Uterus (tissue), 4 donors: Measurements from ENCODE around the gene KLHL17. TPM values are rescaled to one million over a fixed set of nuclear protein-coding genes. Genes with fewer than 3 reads are reported as not detected.

ENCODE experiments used
- DNase-seq, 2 donors: peaks; one replicate each; pipeline ENCODE4 v3.0.0-alpha.2; 2019 to 2020
- H3K27ac ChIP-seq, 2 donors: fragments of 200-600 bp; sonication (generic); 1 replicate in 1 of 2; 2 replicates in 1 of 2; pipeline ENCODE4 v1.5.1; 2016 to 2018
- H3K27me3 ChIP-seq, 2 donors: fragments of 200-600 bp; sonication (generic); one replicate each; pipeline ENCODE4 v1.5.1; 2018 to 2019; ENCODE audit warnings: control low read depth in 1 of 2
- H3K36me3 ChIP-seq, 2 donors: fragments of 200-600 bp; sonication (generic); one replicate each; pipeline ENCODE4 v1.5.1; 2019; ENCODE audit warnings: control low read depth in 1 of 2
- H3K4me1 ChIP-seq, 2 donors: fragments of 200-600 bp; sonication (generic); one replicate each; pipeline ENCODE4 v1.5.1; 2018 to 2019; ENCODE audit warnings: control low read depth in 1 of 2
- H3K4me3 ChIP-seq, 2 donors: fragments of 200-600 bp; sonication (generic); 1 replicate in 1 of 2; 2 replicates in 1 of 2; pipeline ENCODE4 v1.5.1; 2018 to 2019; ENCODE audit warnings: mild to moderate bottlenecking in 1 of 2
- H3K9me3 ChIP-seq, 2 donors: fragments of 200-600 bp; sonication (generic); one replicate each; pipeline ENCODE4 v1.5.1; 2019; ENCODE audit warnings: control low read depth in 1 of 2
- CTCF ChIP-seq, 4 experiments: fragments of 200-600 bp in 2 of 4; fragments of 450-650 bp in 2 of 4; sonication (generic) in 2 of 4; IDR thresholded peaks; one replicate each; pipeline ENCODE4 v1.5.1; 2016 to 2019; ENCODE audit warnings: antibody characterized with exemption in 4 of 4, mild to moderate bottlenecking in 2 of 4, moderate library complexity in 1 of 4
- POLR2A ChIP-seq, 2 donors: fragments of 450-650 bp; IDR thresholded peaks; one replicate each; pipeline ENCODE4 v1.6.1; 2016; ENCODE audit warnings: antibody characterized with exemption in 2 of 2, mild to moderate bottlenecking in 1 of 2, moderate library complexity in 1 of 2
- intact Hi-C: fragments of 100-400 bp; cut with DNase I; formaldehyde crosslinking; loops from one replicate; pipeline ENCODE4 v1.15.1; 2023; ENCODE audit warnings: low total_unique reads
- small RNA-seq: library from RNA; depleted of rRNA; stranded (forward); fragments of <200 nt; gene quantifications from one replicate; pipeline ENCODE3, GENCODE V24; 2016
- total RNA-seq, 4 donors: library from RNA; depleted of rRNA in 3 of 4; stranded (reverse); fragments of >200 nt in 3 of 4; gene quantifications; one replicate each; pipeline versions ENCODE4 v1.1.0 to v1.2.4, GENCODE V29; 2014 to 2023
- donor health status: DM: yes; HTN: yes; CAD: no.

The KLHL17 gene
- total RNA-seq, 4 donors from 2014 or later: 1.8 to 15.3 (median 9.6) TPM

- H3K4me1 ChIP-seq: no peaks in the 10 kb centered on the region
- peak within 1 kb of the TSS; percentile 54 to 58 for H3K4me3 ChIP-seq
- peak; percentile 76 to 98 for TF ChIP-seq POLR2A (IDR thresholded peaks at IDR 0.05)
- peak in 1 of 4 experiments; percentile 32 for TF ChIP-seq CTCF (IDR thresholded peaks at IDR 0.05)
- H3K27me3 ChIP-seq: no peaks in the 10 kb centered on the region
- peak within 1 kb of the TSS; percentile 81 to 89 for H3K27ac ChIP-seq
- no peaks in the 10 kb centered on the region for H3K9me3 ChIP-seq
- no peaks in the 10 kb centered on the region for H3K36me3 ChIP-seq
- peak; percentile 91 for DNase-seq
- intact Hi-C loops: no loop called here
These were observed 52.9 kb downstream of the KLHL17 start, which contains the start of gene ISG15 for GRCh38 chr1:1013105-1013921. Gene ISG15 (plus strand): TSS chr1:1013497. CDS start chr1:1013574, 77 bp downstream.

DNA sequence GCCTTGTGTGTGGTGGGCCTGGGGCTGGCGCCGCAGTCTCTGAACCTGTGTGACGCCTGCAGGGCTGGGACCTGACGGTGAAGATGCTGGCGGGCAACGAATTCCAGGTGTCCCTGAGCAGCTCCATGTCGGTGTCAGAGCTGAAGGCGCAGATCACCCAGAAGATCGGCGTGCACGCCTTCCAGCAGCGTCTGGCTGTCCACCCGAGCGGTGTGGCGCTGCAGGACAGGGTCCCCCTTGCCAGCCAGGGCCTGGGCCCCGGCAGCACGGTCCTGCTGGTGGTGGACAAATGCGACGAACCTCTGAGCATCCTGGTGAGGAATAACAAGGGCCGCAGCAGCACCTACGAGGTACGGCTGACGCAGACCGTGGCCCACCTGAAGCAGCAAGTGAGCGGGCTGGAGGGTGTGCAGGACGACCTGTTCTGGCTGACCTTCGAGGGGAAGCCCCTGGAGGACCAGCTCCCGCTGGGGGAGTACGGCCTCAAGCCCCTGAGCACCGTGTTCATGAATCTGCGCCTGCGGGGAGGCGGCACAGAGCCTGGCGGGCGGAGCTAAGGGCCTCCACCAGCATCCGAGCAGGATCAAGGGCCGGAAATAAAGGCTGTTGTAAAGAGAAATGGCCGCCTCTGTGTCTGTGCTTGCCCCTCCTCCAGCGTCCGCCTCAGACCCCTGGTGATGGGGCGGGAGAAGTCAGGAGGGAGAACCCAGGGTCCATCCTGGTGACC lies 53.7 kb downstream of the KLHL17 start:
- Histone ChIP-seq H3K27me3 (no peaks in the 10 kb centered on the region), H3K27ac (peak overlapping the region; percentile 81 to 89), H3K36me3 (no peaks in the 10 kb centered on the region), H3K4me1 (no peaks in the 10 kb centered on the region), H3K4me3 (peak overlapping the region; percentile 54 to 58), H3K9me3 (no peaks in the 10 kb centered on the region)
- TF ChIP-seq CTCF (IDR thresholded peaks at IDR 0.05) (no peak), POLR2A (IDR thresholded peaks at IDR 0.05) (no peak)
- intact Hi-C loops: no loop called here
- no peak for DNase-seq

- no peak for DNase-seq
- no peak overlapping the region for H3K4me3 ChIP-seq
- no peaks in the 10 kb centered on the region for H3K36me3 ChIP-seq
- peaks cover 0 to under 1% of the 10 kb centered on the region in 2 donors for H3K4me1 ChIP-seq
- peak overlapping the region in 1 of 2 donors; percentile 89 for H3K27ac ChIP-seq
- intact Hi-C loops: no loop called here
- peak in 2 of 4 experiments; percentile 8 to 34 for TF ChIP-seq CTCF (IDR thresholded peaks at IDR 0.05)
- no peak for TF ChIP-seq POLR2A (IDR thresholded peaks at IDR 0.05)
- H3K27me3 ChIP-seq: no peaks in the 10 kb centered on the region
- no peaks in the 10 kb centered on the region for H3K9me3 ChIP-seq
These were observed 54.7 kb downstream of the KLHL17 start for GRCh38 chr1:1014799-1015681.

Small RNAs within 50 kb of the gene (small RNA-seq; reads per million reads assigned to genes)
- not detected for gene AL645608.3
- gene AL645608.4: not detected

Other genes starting within 250 kb of the KLHL17 start
- 10 to 100 TPM in 2 of 4 donors, 1 to 10 TPM in 2; 1.0 to 40.7 (median 13.8) TPM for gene SAMD11, start 36.7 kb upstream of the KLHL17 start, total RNA-seq
- gene NOC2L, start 1.3 kb upstream of the KLHL17 start, total RNA-seq: 10 to 100 TPM; 21.8 to 58.8 (median 37.5) TPM
- gene PLEKHN1, start 5.9 kb downstream of the KLHL17 start, total RNA-seq: 1 to 10 TPM in 1 of 4 donors, not detected in 3; 1.1 TPM
- gene PERM1, start 21.5 kb downstream of the KLHL17 start, total RNA-seq: 1 to 10 TPM in 1 of 4 donors, not detected in 3; 2.3 TPM
- 10 to 100 TPM; 19.6 to 41.0 (median 36.3) TPM for gene HES4, start 39.5 kb downstream of the KLHL17 start, total RNA-seq
- 10 to 100 TPM in 2 of 4 donors, 1 to 10 TPM in 2; 1.8 to 27.2 (median 15.2) TPM for gene ISG15, start 52.9 kb downstream of the KLHL17 start, total RNA-seq
- 10 to 100 TPM in 3 of 4 donors, 1 to 10 TPM in 1; 8.2 to 86.9 (median 26.2) TPM for gene AGRN, start 59.5 kb downstream of the KLHL17 start, total RNA-seq
- not detected for gene RNF223, start 113.7 kb downstream of the KLHL17 start, total RNA-seq
- gene C1orf159, start 155.5 kb downstream of the KLHL17 start, total RNA-seq: 10 to 100 TPM in 3 of 4 donors, 1 to 10 TPM in 1; 4.9 to 20.0 (median 17.9) TPM
- under 1 TPM in 2 of 4 donors, not detected in 2; 0.35 to 0.51 TPM for gene TTLL10, start 213.3 kb downstream of the KLHL17 start, total RNA-seq
- gene TNFRSF18, start 246.0 kb downstream of the KLHL17 start, total RNA-seq: 1 to 10 TPM in 1 of 4 donors, under 1 TPM in 1, not detected in 2; 0.37 to 2.6 TPM